OCI-LY1 (cell line): Measurements from ENCODE around the gene RHBDL1.

Source experiments
- EZH2 ChIP-seq: fragments of 200-600 bp; sonication (generic), shearing (Covaris generic); IDR thresholded peaks from 2 replicates; pipeline ENCODE4 v1.8.0; 2017; ENCODE audit warnings: borderline replicate concordance, mixed run types, mild to moderate bottlenecking, antibody characterized with exemption, low read length, moderate library complexity, mixed read lengths
- TF ChIP-seq, protein P1 (sequence below): fragments of 200-600 bp; sonication (generic), shearing (Covaris generic); IDR thresholded peaks from 2 replicates; pipeline ENCODE4 v1.5.1; 2017; ENCODE audit warnings: mild to moderate bottlenecking, antibody characterized with exemption, low read length, moderate library complexity, mixed read lengths

DNA sequence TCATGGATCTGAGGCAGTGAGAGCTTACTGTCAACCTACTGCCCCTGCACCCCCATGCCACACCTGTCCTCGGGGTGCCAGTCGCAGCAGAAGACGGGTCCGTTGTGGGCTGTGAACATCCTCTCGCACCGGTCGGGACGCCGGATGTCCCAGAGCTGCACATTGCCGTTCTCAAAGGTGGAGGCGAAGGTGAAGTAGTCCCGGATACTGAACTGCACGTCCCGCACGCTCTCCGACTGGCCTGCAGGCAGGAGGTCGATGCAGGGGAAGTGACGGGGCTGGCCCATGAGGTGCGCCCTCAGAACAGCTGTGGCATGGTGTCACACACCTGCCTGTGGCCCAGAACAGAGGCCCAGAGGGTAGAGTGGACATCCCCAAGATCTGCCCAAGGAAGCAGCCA lies 12.0 kb downstream of the RHBDL1 start:
- TF ChIP-seq, protein P1, sequence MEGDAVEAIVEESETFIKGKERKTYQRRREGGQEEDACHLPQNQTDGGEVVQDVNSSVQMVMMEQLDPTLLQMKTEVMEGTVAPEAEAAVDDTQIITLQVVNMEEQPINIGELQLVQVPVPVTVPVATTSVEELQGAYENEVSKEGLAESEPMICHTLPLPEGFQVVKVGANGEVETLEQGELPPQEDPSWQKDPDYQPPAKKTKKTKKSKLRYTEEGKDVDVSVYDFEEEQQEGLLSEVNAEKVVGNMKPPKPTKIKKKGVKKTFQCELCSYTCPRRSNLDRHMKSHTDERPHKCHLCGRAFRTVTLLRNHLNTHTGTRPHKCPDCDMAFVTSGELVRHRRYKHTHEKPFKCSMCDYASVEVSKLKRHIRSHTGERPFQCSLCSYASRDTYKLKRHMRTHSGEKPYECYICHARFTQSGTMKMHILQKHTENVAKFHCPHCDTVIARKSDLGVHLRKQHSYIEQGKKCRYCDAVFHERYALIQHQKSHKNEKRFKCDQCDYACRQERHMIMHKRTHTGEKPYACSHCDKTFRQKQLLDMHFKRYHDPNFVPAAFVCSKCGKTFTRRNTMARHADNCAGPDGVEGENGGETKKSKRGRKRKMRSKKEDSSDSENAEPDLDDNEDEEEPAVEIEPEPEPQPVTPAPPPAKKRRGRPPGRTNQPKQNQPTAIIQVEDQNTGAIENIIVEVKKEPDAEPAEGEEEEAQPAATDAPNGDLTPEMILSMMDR = no peak
- TF ChIP-seq EZH2 = no peak
